Thyroid gland (tissue), 4 donors: ENCODE measurements around the gene PHIP. TPM values are rescaled to one million over a fixed set of nuclear protein-coding genes. Genes with fewer than 3 reads are reported as not detected.

Experiments used
- DNase-seq, 2 donors: peaks; one replicate each; pipeline ENCODE4 v3.0.0-alpha.2; 2019
- H3K27ac ChIP-seq, 3 donors: fragments of 200-600 bp; sonication (generic); 1 replicate in 2 of 3; 2 replicates in 1 of 3; pipeline ENCODE4 v1.5.1; 2016 to 2019; ENCODE audit warnings: mild to moderate bottlenecking in 1 of 3, moderate library complexity in 1 of 3
- H3K27me3 ChIP-seq: fragments of 200-600 bp; sonication (generic); one replicate; pipeline ENCODE4 v1.5.1; 2019
- H3K36me3 ChIP-seq, 2 donors: fragments of 200-600 bp; sonication (generic); one replicate each; pipeline ENCODE4 v1.5.1; 2016 to 2019
- H3K4me1 ChIP-seq, 2 donors: fragments of 200-600 bp; sonication (generic); one replicate each; pipeline ENCODE4 v1.5.1; 2017 to 2019
- H3K4me3 ChIP-seq, 3 donors: fragments of 200-600 bp; sonication (generic); replicated peaks in 1 of 3; 1 replicate in 2 of 3; 2 replicates in 1 of 3; pipeline ENCODE4 v1.5.1; 2016; ENCODE audit warnings: mild to moderate bottlenecking in 1 of 3
- H3K9me3 ChIP-seq: fragments of 200-600 bp; sonication (generic); one replicate; pipeline ENCODE4 v1.5.1; 2017
- CTCF ChIP-seq, 6 experiments: fragments of 200-600 bp in 3 of 6; fragments of 450-650 bp in 3 of 6; sonication (generic) in 3 of 6; IDR thresholded peaks; one replicate each; pipeline ENCODE4 v1.5.1; 2016 to 2019; ENCODE audit warnings: antibody characterized with exemption in 6 of 6, mild to moderate bottlenecking in 2 of 6, inconsistent platforms in 1 of 6, moderate library complexity in 1 of 6
- POLR2A ChIP-seq, 2 donors: fragments of 450-650 bp; IDR thresholded peaks; one replicate each; pipeline ENCODE4 v1.6.1; 2017; ENCODE audit warnings: antibody characterized with exemption in 2 of 2, mild to moderate bottlenecking in 2 of 2, moderate library complexity in 1 of 2
- WGBS, 2 donors: methylation state at CpG; one replicate each; pipeline ENCODE4 v1.1.5; 2017; 5-methylcytosine and 5-hydroxymethylcytosine counted together
- intact Hi-C: fragments of 100-400 bp; cut with DNase I; formaldehyde crosslinking; loops from one replicate; pipeline ENCODE4 v1.15.1; 2023
- total RNA-seq, 4 donors: library from RNA; depleted of rRNA; stranded (reverse); fragments of >200 nt; gene quantifications; one replicate each; pipeline ENCODE4 v1.2.3, GENCODE V29; 2016

The PHIP gene
- total RNA-seq, 4 donors from 2014 or later: 28.0 to 45.9 (median 35.4) TPM

- Histone ChIP-seq H3K4me3 (no peak overlapping the region), H3K9me3 (no peaks in the 10 kb centered on the region), H3K4me1 (no peaks in the 10 kb centered on the region), H3K27ac (no peak overlapping the region), H3K27me3 (no peaks in the 10 kb centered on the region), H3K36me3 (no peaks in the 10 kb centered on the region)
- TF ChIP-seq CTCF (IDR thresholded peaks at IDR 0.05) (no peak), POLR2A (IDR thresholded peaks at IDR 0.05) (no peak)
- 68 to 75% methylated on average over 2 of the region's 2 CpGs for WGBS, 2 donors
- no peak for DNase-seq
- intact Hi-C loops: no loop called here
Measured at GRCh38 chr6:79045966-79046365, 32.1 kb downstream of the PHIP start.

GRCh38 chr6:79042799-79043126 is 35.3 kb downstream of the PHIP start:
- Histone ChIP-seq H3K9me3 (no peaks in the 10 kb centered on the region), H3K27me3 (no peaks in the 10 kb centered on the region), H3K4me3 (no peak overlapping the region), H3K36me3 (peaks cover 0 to 4% of the 10 kb centered on the region in 2 donors), H3K4me1 (no peaks in the 10 kb centered on the region), H3K27ac (no peak overlapping the region)
- TF ChIP-seq CTCF (IDR thresholded peaks at IDR 0.05) (no peak), POLR2A (IDR thresholded peaks at IDR 0.05) (no peak)
- WGBS, 2 donors: 88 to 90% methylated on average over 5 of the region's 5 CpGs
- intact Hi-C loops: no loop called here
- no peak for DNase-seq

GRCh38 chr6:79042088-79042798 is 35.8 kb downstream of the PHIP start:
- Histone ChIP-seq H3K4me3 (no peak overlapping the region), H3K4me1 (no peaks in the 10 kb centered on the region), H3K36me3 (peaks cover 0 to 4% of the 10 kb centered on the region in 2 donors), H3K27me3 (no peaks in the 10 kb centered on the region), H3K9me3 (no peaks in the 10 kb centered on the region), H3K27ac (no peak overlapping the region)
- no peak for TF ChIP-seq POLR2A (IDR thresholded peaks at IDR 0.05)
- no peak for TF ChIP-seq CTCF (IDR thresholded peaks at IDR 0.05)
- no peak for DNase-seq
- intact Hi-C loops: no loop called here
- WGBS, 2 donors: 54 to 62% methylated on average over 1 of the region's 1 CpG

GRCh38 chr6:79040083-79040482 is 38.0 kb downstream of the PHIP start:
- Histone ChIP-seq H3K27ac (no peak overlapping the region), H3K4me3 (no peak overlapping the region), H3K4me1 (no peaks in the 10 kb centered on the region), H3K9me3 (no peaks in the 10 kb centered on the region), H3K27me3 (no peaks in the 10 kb centered on the region), H3K36me3 (peaks cover 0 to 4% of the 10 kb centered on the region in 2 donors)
- intact Hi-C loops: no loop called here
- no peak for DNase-seq
- TF ChIP-seq POLR2A (IDR thresholded peaks at IDR 0.05): no peak
- TF ChIP-seq CTCF (IDR thresholded peaks at IDR 0.05): no peak

- TF ChIP-seq POLR2A (IDR thresholded peaks at IDR 0.05): no peak
- no peak for TF ChIP-seq CTCF (IDR thresholded peaks at IDR 0.05)
Measured at GRCh38 chr6:79038061-79038460, 40.0 kb downstream of the PHIP start.

More at GRCh38 chr6:79038061-79038460, 40.0 kb downstream of the PHIP start:
- Histone ChIP-seq H3K27me3 (no peaks in the 10 kb centered on the region), H3K36me3 (peaks cover 0 to 4% of the 10 kb centered on the region in 2 donors), H3K27ac (no peak overlapping the region), H3K9me3 (no peaks in the 10 kb centered on the region), H3K4me3 (no peak overlapping the region), H3K4me1 (no peaks in the 10 kb centered on the region)
- intact Hi-C loops: no loop called here
- DNase-seq: no peak
